GM18505 (cell line): ENCODE results near the gene ZSWIM3.
"Not testable (repeated sequence)": the region's sequence is repeated elsewhere in the genome, so short reads cannot be mapped to it uniquely, and the experiment has no call there.

ENCODE experiments used
- ATAC-seq: cut with Tn5 transposase; IDR thresholded peaks from one replicate; pipeline ENCODE4 v1.9.1; 2021; ENCODE audit not compliant: unreplicated experiment
- POLR2A ChIP-seq: IDR thresholded peaks from 4 replicates; pipeline ENCODE4 v1.6.1; 2011; ENCODE audit warnings: borderline replicate concordance; ENCODE audit not compliant: insufficient read depth, insufficient read length; ENCODE audit errors: extremely low read depth

The ZSWIM3 gene

DNA sequence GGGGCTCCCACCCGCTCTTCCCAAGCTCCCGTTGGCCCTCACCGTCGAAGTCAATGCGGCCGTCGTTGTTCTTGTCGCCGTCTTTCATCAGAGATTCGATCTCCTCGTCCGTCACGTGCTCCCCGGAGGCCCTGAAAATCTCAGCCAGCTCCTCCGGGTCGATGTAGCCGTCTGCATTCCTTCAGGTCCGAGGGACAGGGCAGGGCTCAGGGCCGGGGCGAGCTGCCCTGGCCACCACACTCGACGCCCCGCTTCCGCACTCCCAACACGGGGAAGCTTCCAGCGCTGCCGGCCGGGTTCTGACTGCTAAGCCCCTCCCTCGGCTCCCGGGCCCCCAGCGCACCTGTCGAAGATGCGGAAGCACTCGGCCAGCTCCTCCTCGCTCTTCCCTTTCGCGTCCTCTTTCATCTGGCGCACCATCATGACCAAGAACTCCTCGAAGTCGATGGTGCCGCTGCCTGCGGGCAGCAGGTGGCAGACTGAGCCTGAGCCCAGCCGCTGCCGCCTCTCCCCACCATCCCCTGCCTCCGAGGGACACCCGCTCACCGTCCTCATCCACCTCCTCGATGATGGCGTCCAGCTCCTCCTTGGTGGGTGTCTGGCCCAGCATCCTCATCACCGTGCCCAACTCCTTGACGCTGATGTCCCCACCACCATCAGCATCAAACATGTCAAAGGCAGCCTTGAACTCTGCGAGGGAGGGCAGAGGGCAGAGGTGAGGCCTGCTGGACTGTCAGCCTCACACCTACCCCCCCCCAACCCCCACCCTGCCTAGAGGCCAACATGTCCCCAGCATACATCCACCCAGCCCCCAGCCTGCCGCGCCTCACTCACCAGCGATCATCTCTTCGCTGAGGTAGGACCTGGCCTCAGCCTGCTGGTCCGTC lies 33.2 kb upstream of the ZSWIM3 start:
- ATAC-seq = no peak
- TF ChIP-seq POLR2A = no peak

DNA sequence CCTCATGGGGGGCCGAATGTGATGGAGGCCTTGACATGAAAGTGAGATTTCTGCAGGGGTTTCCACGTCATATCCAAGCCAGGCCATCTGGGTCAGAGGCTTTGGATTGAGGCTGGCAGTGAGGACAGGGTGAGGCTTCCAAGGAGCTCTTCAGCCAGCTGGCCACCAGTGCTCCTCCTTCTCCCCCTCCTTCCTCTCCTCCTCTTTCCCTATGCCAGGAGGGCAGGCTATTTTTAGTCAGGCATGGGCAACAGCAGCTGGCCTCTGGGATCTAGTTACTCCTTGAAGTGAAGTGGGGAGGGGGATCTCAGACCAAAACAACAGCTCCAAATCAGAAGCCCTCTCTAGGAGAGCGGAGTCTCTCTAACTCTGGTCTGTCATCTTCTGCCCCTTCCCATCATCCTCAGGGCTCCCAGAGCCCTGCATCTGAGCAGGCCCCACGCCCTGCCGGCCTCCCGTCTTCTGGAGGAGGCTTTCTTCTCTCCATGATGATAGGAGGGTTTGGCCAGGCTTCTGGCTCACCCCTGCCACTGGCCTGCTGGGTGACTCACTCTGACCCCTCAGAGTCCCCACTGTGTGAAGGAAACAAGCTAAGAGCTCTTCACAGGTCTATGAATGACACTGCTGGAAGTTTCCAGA lies 30.9 kb upstream of the ZSWIM3 start:
- ATAC-seq = no peak
- no peak for TF ChIP-seq POLR2A

DNA sequence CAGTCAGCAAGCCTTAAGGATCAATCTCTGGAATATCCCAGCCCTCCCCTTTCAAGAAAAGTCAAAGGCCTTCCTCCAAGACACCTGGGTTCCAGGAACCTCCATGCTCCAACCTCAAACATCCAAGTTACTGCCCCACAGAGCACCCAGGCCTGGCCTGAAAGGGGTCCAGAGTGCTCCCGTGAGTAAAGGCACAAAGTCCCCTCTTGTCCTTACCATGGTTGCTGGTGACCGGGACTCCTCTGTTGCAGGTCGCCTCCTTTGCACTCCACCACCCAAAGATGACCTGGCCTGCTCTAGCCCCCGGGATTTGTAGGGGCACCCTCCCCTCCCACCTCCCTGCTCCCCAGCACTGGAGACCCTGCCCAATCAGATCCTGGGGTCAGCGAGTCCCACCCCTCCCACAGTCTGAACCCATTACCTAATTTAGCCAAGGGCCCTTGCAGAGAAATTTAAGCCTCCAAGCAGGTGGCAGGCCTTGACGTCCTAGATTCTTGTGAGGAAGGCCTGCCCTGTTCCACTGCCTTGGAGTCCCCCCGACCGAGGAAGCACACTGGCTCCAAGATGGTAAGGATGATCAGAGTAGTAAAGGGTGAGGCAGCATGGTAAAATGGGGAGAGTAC lies 30.3 kb upstream of the ZSWIM3 start, which contains the start of gene TNNC2:
Gene TNNC2, minus strand, starts transcription at position 283 of the 623 bp plus-strand sequence. Its CDS starts 64 bp downstream, at position 219.
- no peak for TF ChIP-seq POLR2A
- no peak for ATAC-seq

DNA sequence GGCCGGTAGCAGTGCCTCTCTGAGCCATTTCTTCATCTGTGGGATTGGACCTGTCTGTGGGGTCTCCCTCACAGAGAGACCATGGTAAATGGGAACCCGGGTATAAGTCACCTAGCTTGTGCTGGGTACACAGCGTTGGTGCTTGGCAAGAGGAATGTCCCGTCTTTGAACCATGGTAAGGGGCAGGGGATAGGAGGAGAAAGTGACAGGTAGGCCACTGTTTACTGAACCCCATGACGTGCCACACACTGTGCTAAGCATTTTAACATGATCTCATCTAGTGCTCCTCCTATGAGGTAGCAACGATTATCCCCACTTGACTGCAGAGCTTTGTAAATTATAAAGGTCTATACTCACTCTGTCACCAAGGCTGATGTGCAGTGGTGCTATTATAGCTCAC lies 29.7 kb upstream of the ZSWIM3 start:
- no peak for ATAC-seq

DNA sequence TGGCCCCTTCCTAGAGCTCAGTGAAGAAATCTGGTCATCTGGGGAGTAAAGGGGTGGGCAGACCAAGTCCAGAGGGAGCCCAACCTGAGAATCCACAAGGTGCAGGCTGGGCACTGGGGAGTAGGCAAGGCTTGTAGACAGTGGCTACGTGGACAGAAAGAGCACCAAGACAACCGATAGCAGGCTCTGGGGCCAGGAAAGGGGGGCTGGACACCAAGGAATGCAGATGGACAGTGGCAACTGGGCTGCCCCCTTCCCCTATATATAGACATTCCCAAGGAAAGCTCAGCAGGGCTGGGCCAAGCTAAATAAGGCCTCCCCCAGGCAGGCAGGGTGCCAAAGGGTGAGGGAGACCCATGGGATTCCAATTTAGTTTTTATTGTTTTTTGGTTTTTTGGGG lies 28.8 kb upstream of the ZSWIM3 start:
- no peak for TF ChIP-seq POLR2A

More for the DNA sequence above, 29.7 kb upstream of the ZSWIM3 start:
- no peak for TF ChIP-seq POLR2A

DNA sequence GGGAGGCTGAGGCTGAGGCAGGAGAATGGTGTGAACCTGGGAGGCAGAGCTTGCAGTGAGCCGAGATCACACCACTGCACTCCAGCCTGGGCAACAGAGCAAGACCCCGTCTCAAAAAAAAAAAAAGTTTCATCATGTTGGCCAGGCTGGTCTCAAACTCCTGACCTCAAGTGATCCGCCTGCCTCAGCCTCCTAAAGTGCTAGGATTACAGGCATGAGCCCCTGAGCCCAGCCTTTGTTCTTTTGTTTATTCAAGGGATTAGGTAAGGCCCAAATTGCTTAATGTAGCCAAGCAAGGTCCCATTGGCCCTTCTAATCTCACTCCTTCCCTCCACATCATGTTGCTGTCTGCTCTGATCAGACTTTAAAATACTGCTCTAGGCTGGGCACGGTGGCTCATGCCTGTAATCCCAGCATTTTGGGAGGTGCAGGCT lies 27.7 kb upstream of the ZSWIM3 start:
- ATAC-seq = not testable (repeated sequence)

More for the DNA sequence above, 28.8 kb upstream of the ZSWIM3 start:
- ATAC-seq = no peak

DNA sequence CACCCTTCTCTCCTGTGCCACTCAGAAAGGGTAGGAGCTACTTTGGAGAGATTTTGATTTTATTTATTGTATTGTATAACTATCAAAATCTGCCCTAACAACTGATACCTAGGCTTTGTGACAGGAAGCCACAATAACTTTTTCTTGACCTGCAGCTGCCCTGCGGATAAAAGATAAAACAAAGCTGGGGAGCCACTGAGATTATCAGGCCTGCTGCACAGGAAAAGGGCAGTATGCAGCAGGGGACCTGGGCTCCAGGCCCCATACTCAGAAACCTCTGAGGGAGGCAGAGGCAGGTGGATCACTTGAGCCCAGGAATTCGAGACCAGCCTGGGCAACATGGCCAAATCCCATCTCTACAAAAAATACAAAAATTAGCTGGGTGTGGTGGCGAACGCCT lies 24.8 kb upstream of the ZSWIM3 start:
- ATAC-seq = no peak
- no peak for TF ChIP-seq POLR2A

DNA sequence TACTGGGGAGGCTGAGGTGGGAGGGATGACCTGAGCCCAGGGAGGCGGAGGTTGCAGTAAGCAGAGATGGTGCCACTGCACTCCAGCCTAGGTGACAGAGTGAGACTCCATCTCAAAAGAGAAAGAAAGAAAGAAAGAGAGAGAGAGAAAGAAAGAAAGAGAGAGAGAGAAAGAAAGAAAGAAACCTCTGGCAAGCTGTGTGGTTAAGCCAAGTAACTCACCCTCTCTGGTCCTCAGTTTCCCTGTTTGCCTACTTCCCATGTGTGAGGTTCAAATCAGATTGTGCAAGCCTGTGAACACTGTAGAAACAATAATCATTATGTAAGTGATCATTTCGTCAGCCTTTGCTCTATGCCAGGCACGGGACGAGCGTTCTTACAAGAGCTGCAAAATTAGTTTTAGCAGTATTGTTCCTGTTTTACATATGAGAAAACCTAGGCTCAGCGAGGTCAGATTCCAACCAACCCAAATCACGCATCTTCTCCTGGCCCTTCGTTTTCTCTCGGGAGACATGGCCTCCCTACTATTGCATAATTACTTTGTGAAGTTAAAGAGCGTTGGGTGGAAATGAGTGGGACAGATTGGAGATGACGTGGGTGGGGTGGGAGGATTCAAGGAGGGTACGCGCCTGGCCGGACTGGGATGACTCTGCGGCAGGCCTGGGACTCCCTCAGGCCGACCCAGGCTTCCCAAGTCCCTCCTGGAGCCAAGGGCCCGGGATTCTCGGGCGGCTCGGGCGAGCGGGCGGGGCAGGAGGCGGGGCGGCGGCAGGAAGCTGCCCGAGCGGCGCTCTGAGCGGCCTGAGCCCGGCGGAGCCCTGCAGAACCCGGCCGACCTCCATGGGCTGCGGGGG lies 24.2 kb upstream of the ZSWIM3 start, which contains the start of gene SNX21:
Gene SNX21, plus strand, starts transcription at position 770 of the 853 bp plus-strand sequence. CDS start 121 bp downstream, outside the sequence.
- no peak for ATAC-seq
- TF ChIP-seq POLR2A = no peak

DNA sequence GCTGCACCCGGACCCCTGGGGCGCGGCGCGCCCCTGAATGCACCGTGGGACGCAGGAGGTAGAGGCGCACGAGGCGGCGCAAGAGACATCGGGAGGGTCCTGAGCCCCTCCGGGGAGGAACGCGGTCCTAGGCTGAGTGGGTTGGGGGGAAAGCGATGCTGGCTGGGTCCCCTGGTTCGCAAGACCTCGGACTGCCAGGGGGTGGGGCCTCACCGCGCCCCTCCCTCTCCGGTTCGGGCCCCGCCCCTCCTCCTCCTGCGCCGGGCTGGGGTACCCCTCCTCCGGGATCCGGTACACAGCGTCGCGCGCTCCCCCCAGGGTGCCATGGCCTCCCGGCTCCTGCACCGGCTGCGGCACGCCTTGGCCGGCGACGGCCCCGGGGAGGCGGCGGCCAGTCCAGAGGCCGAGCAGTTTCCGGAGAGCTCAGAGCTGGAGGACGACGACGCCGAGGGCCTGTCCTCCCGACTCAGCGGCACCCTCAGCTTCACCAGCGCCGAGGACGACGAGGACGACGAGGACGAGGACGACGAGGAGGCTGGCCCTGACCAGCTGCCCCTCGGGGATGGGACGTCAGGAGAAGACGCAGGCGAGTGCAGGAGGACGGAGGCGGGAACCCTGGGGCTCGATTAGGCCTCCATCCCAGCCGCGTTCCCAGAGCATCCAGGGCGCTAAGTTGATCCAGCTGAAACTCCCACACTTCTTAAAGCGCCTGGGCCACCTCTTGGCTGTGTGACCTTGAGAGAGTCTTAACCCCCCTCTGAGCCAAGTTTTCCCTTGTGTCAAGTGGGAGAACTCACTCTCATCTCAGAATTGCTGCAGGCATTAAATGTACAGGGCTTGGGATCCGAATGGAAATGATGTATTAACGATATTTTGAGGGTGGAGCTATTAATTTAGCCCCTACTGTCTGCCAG lies 23.3 kb upstream of the ZSWIM3 start:
- no peak for TF ChIP-seq POLR2A
- no peak for ATAC-seq

DNA sequence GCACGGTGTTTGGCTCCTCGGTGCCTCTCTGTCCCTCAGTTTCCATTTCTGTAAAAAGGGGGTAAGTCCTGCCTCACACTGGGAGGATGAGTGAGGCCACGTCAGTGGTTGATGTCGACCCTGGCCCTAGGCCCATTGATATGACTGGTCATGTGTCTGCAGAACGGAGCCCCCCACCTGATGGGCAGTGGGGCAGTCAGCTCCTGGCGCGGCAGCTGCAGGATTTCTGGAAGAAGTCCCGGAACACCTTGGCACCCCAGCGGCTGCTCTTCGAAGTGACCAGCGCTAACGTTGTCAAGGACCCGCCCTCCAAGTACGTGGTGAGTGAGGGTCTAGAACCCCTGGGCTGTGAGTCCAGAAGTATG lies 22.6 kb upstream of the ZSWIM3 start:
- no peak for TF ChIP-seq POLR2A
- ATAC-seq = no peak

DNA sequence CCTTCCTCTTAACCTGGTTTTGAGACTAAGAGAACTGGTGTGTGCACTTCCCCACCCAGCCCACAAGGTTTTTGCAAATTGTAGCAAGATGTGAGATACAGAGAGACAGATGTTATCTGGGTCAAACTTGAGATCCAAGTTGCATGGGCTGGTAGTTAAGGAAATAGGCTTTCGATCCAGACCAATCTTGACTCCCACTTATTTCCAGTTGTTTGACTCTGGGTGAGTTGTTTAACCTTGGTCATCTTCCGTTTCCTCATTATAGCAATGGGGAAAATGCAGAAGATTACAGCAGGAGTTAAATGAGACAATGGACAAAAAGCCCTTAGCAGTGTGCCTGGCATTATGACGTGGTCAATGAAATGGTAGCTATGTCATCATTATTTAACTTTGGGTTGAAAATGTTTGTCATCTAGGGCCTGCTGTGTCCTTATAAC lies 22.1 kb upstream of the ZSWIM3 start:
- no peak for TF ChIP-seq POLR2A
- ATAC-seq = no peak

DNA sequence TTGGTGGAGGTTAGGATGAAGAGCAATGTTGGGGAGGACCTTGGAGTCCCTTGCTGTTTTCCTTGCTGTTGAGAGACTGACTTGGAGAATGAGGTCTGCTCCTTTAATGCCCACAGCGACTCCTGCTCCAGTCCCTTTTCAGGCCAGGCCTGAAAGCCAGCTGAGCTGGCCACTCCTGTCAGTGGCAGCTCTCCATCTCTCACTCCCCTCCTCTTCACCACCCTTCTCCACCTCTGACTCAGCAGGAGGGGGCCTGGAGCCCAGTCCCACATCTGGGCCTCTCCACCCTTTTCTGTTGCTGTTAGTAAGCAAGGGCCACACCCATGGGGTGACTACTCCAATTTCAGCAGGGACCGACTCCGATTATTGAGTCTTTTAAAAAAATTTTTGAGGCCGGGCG lies 21.6 kb upstream of the ZSWIM3 start:
- TF ChIP-seq POLR2A = no peak
- ATAC-seq = no peak
